NB4 (cell line): ENCODE measurements around the gene OTX2.

ENCODE experiments used
- DNase-seq: peaks from one replicate; pipeline ENCODE4 v3.0.0; 2010; ENCODE audit warnings: low read depth
- H3K4me3 ChIP-seq: one replicate; pipeline ENCODE4 v1.5.1; 2011; ENCODE audit warnings: mild to moderate bottlenecking, low read depth, low read length, moderate library complexity
- CTCF ChIP-seq: IDR thresholded peaks from one replicate; pipeline ENCODE4 v1.5.1; 2012; ENCODE audit warnings: low read depth, low read length
- MAX ChIP-seq: IDR thresholded peaks from 2 replicates; pipeline ENCODE4 v1.6.1; 2011; ENCODE audit warnings: low read depth, low read length
- MYC ChIP-seq: IDR thresholded peaks from 2 replicates; pipeline ENCODE4 v1.6.1; 2011; ENCODE audit warnings: low read depth, low read length
- POLR2A ChIP-seq: IDR thresholded peaks from 2 replicates; pipeline ENCODE4 v1.6.1; 2011; ENCODE audit warnings: mild to moderate bottlenecking; ENCODE audit not compliant: insufficient read length; ENCODE audit errors: extremely low read depth

Gene OTX2

GRCh38 chr14:56821805-56822610 lies 11.7 kb upstream of the OTX2 start:
- no peak overlapping the region for H3K4me3 ChIP-seq
- TF ChIP-seq CTCF (no peak), POLR2A (no peak), MYC (no peak), MAX (no peak)
- DNase-seq = no peak

- H3K4me3 ChIP-seq = no peak overlapping the region
- no peak for TF ChIP-seq CTCF
- no peak for TF ChIP-seq POLR2A
- no peak for TF ChIP-seq MYC
- no peak for TF ChIP-seq MAX
- DNase-seq = no peak
Observed at GRCh38 chr14:56821177-56821576, 10.9 kb upstream of the OTX2 start.

GRCh38 chr14:56817396-56817921 lies 7.2 kb upstream of the OTX2 start:
- no peak overlapping the region for H3K4me3 ChIP-seq
- TF ChIP-seq CTCF (no peak), MAX (no peak), MYC (no peak), POLR2A (no peak)
- no peak for DNase-seq

- DNase-seq = no peak
- no peak overlapping the region for H3K4me3 ChIP-seq
Observed at GRCh38 chr14:56816574-56817391, 6.5 kb upstream of the OTX2 start.

GRCh38 chr14:56815745-56816144 lies 5.5 kb upstream of the OTX2 start:
- H3K4me3 ChIP-seq = no peak overlapping the region
- DNase-seq = no peak
- TF ChIP-seq MYC (no peak), CTCF (no peak), POLR2A (no peak), MAX (no peak)

More at GRCh38 chr14:56816574-56817391, 6.5 kb upstream of the OTX2 start:
- TF ChIP-seq CTCF (no peak), POLR2A (no peak), MAX (no peak)
